ENCODE results near the gene HNRNPK. TPM values are rescaled to one million over a fixed set of nuclear protein-coding genes. Genes with fewer than 3 reads are reported as not detected.

Gene HNRNPK
- total RNA-seq, 1 experiment from 2014 or later = 723 TPM

DNA sequence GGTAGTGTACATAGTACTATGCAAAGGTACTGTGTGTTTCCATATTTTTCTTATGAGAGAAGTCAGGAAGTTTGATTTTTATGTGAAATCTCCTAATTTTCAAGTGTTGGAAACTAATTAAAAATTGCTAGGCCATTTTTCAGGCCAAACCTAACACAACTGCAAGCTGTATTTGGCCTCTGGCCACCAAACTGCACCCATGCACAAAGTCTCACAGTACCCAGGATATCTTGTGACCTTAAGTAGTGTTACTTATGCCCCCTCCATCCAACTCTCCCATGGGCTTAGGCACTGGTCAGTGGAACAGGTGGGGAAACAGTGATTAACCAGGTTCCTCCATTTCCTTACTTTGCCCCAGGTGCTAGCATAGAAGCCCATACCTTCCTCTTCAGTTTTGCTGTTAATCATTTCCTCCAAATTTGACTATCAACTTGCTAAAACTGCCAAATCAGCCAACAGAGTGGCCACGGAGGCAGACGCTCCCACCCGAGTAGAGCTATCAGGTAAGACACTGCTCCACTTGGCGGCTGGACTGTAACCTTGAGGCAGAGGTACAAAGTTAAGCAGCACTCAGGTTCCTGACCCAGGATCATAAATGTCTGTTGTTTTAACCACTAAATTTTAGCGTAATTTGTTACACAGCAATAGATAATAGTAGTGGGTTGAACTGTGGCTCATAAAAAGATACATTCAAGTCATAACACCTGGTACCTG is 39.3 kb downstream of the HNRNPK start:
- ATAC-seq = no peak
- CTCF ChIA-PET = no interaction called here
- POLR2A ChIA-PET = no interaction called here
- Mint-ChIP-seq H3K9me3 (0 out of 2 replicates have a peak, but pooled peaks cover 10% of the 10 kb centered on the region), H3K27ac (no peak overlapping the region), H3K27me3 (ENCODE audit: low read depth) (no peaks in the 10 kb centered on the region), H3K36me3 (peaks cover 17% of the 10 kb centered on the region), H3K4me3 (no peak overlapping the region), H3K4me1 (peaks cover 7% of the 10 kb centered on the region)
- no peak for DNase-seq (ENCODE audit: low spot score)
- TF ChIP-seq GRHL2 (CRISPR knock-in tag; IDR thresholded peaks at IDR 0.05; ENCODE audit: insufficient replicate concordance, severe bottlenecking) = no peak
- no peak for TF ChIP-seq ZNF263 (CRISPR knock-in tag; IDR thresholded peaks at IDR 0.05; ENCODE audit: low read depth)
- TF ChIP-seq, protein P1, sequence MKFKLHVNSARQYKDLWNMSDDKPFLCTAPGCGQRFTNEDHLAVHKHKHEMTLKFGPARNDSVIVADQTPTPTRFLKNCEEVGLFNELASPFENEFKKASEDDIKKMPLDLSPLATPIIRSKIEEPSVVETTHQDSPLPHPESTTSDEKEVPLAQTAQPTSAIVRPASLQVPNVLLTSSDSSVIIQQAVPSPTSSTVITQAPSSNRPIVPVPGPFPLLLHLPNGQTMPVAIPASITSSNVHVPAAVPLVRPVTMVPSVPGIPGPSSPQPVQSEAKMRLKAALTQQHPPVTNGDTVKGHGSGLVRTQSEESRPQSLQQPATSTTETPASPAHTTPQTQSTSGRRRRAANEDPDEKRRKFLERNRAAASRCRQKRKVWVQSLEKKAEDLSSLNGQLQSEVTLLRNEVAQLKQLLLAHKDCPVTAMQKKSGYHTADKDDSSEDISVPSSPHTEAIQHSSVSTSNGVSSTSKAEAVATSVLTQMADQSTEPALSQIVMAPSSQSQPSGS (CRISPR knock-in tag; IDR thresholded peaks at IDR 0.05; ENCODE audit: borderline replicate concordance, low read depth) = no peak
- TF ChIP-seq, protein P2, sequence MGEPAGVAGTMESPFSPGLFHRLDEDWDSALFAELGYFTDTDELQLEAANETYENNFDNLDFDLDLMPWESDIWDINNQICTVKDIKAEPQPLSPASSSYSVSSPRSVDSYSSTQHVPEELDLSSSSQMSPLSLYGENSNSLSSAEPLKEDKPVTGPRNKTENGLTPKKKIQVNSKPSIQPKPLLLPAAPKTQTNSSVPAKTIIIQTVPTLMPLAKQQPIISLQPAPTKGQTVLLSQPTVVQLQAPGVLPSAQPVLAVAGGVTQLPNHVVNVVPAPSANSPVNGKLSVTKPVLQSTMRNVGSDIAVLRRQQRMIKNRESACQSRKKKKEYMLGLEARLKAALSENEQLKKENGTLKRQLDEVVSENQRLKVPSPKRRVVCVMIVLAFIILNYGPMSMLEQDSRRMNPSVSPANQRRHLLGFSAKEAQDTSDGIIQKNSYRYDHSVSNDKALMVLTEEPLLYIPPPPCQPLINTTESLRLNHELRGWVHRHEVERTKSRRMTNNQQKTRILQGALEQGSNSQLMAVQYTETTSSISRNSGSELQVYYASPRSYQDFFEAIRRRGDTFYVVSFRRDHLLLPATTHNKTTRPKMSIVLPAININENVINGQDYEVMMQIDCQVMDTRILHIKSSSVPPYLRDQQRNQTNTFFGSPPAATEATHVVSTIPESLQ (CRISPR knock-in tag; IDR thresholded peaks at IDR 0.05) = no peak
- no peak for TF ChIP-seq TP53 (CRISPR knock-in tag; IDR thresholded peaks at IDR 0.05)
- no peak for TF ChIP-seq EMX1 (CRISPR knock-in tag; IDR thresholded peaks at IDR 0.05)
- TF ChIP-seq, protein P3, sequence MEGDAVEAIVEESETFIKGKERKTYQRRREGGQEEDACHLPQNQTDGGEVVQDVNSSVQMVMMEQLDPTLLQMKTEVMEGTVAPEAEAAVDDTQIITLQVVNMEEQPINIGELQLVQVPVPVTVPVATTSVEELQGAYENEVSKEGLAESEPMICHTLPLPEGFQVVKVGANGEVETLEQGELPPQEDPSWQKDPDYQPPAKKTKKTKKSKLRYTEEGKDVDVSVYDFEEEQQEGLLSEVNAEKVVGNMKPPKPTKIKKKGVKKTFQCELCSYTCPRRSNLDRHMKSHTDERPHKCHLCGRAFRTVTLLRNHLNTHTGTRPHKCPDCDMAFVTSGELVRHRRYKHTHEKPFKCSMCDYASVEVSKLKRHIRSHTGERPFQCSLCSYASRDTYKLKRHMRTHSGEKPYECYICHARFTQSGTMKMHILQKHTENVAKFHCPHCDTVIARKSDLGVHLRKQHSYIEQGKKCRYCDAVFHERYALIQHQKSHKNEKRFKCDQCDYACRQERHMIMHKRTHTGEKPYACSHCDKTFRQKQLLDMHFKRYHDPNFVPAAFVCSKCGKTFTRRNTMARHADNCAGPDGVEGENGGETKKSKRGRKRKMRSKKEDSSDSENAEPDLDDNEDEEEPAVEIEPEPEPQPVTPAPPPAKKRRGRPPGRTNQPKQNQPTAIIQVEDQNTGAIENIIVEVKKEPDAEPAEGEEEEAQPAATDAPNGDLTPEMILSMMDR (IDR thresholded peaks at IDR 0.05) = no peak
- TF ChIP-seq RORB (CRISPR knock-in tag; IDR thresholded peaks at IDR 0.05) = no peak
- TF ChIP-seq, protein P4, sequence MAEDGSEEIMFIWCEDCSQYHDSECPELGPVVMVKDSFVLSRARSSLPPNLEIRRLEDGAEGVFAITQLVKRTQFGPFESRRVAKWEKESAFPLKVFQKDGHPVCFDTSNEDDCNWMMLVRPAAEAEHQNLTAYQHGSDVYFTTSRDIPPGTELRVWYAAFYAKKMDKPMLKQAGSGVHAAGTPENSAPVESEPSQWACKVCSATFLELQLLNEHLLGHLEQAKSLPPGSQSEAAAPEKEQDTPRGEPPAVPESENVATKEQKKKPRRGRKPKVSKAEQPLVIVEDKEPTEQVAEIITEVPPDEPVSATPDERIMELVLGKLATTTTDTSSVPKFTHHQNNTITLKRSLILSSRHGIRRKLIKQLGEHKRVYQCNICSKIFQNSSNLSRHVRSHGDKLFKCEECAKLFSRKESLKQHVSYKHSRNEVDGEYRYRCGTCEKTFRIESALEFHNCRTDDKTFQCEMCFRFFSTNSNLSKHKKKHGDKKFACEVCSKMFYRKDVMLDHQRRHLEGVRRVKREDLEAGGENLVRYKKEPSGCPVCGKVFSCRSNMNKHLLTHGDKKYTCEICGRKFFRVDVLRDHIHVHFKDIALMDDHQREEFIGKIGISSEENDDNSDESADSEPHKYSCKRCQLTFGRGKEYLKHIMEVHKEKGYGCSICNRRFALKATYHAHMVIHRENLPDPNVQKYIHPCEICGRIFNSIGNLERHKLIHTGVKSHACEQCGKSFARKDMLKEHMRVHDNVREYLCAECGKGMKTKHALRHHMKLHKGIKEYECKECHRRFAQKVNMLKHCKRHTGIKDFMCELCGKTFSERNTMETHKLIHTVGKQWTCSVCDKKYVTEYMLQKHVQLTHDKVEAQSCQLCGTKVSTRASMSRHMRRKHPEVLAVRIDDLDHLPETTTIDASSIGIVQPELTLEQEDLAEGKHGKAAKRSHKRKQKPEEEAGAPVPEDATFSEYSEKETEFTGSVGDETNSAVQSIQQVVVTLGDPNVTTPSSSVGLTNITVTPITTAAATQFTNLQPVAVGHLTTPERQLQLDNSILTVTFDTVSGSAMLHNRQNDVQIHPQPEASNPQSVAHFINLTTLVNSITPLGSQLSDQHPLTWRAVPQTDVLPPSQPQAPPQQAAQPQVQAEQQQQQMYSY (CRISPR knock-in tag; IDR thresholded peaks at IDR 0.05) = no peak
- TF ChIP-seq ZBTB21 (CRISPR knock-in tag; IDR thresholded peaks at IDR 0.05; ENCODE audit: borderline replicate concordance) = no peak
- no peak for TF ChIP-seq ZNF121 (CRISPR knock-in tag; IDR thresholded peaks at IDR 0.05)
- TF ChIP-seq, protein P5, sequence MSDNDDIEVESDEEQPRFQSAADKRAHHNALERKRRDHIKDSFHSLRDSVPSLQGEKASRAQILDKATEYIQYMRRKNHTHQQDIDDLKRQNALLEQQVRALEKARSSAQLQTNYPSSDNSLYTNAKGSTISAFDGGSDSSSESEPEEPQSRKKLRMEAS (CRISPR knock-in tag; IDR thresholded peaks at IDR 0.05) = no peak
- no peak for TF ChIP-seq FOXJ3 (CRISPR knock-in tag; IDR thresholded peaks at IDR 0.05; ENCODE audit: borderline replicate concordance)
- TF ChIP-seq, protein P6, sequence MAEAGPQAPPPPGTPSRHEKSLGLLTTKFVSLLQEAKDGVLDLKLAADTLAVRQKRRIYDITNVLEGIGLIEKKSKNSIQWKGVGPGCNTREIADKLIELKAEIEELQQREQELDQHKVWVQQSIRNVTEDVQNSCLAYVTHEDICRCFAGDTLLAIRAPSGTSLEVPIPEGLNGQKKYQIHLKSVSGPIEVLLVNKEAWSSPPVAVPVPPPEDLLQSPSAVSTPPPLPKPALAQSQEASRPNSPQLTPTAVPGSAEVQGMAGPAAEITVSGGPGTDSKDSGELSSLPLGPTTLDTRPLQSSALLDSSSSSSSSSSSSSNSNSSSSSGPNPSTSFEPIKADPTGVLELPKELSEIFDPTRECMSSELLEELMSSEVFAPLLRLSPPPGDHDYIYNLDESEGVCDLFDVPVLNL (CRISPR knock-in tag; IDR thresholded peaks at IDR 0.05; ENCODE audit: borderline replicate concordance, low read depth) = no peak
- TF ChIP-seq, protein P7, sequence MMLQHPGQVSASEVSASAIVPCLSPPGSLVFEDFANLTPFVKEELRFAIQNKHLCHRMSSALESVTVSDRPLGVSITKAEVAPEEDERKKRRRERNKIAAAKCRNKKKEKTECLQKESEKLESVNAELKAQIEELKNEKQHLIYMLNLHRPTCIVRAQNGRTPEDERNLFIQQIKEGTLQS (CRISPR knock-in tag; conservative IDR thresholded peaks at IDR 0.05) = no peak
- TF ChIP-seq, protein P8, sequence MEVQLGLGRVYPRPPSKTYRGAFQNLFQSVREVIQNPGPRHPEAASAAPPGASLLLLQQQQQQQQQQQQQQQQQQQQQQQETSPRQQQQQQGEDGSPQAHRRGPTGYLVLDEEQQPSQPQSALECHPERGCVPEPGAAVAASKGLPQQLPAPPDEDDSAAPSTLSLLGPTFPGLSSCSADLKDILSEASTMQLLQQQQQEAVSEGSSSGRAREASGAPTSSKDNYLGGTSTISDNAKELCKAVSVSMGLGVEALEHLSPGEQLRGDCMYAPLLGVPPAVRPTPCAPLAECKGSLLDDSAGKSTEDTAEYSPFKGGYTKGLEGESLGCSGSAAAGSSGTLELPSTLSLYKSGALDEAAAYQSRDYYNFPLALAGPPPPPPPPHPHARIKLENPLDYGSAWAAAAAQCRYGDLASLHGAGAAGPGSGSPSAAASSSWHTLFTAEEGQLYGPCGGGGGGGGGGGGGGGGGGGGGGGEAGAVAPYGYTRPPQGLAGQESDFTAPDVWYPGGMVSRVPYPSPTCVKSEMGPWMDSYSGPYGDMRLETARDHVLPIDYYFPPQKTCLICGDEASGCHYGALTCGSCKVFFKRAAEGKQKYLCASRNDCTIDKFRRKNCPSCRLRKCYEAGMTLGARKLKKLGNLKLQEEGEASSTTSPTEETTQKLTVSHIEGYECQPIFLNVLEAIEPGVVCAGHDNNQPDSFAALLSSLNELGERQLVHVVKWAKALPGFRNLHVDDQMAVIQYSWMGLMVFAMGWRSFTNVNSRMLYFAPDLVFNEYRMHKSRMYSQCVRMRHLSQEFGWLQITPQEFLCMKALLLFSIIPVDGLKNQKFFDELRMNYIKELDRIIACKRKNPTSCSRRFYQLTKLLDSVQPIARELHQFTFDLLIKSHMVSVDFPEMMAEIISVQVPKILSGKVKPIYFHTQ (CRISPR knock-in tag; IDR thresholded peaks at IDR 0.05) = no peak
- TF ChIP-seq CREB1 (CRISPR knock-in tag; IDR thresholded peaks at IDR 0.05) = no peak
